ENCODE measurements around the gene P2RY14. TPM values are rescaled to one million over a fixed set of nuclear protein-coding genes. Genes with fewer than 3 reads are reported as not detected.

Gene P2RY14
- total RNA-seq, 2 donors from 2014 or later = not detected

DNA sequence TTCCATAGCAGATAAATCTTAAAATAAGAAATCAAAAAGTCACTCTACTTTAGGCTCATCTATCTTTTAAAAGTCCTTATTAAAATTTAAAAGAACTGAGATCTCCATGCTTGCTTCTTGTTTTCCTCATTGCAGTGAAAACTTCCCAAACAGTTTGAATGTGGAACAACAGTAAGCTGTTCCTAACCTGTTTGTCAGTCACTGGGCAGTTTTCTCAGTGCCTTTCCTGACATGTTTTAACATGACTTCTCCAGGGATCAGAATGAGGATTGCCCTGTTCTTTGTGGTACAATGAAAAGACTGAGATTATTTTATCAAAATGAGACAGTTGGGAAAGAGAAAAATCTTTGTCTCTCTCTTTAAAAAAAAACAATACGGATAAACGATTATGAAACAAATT is 37.5 kb upstream of the P2RY14 start:
- no peaks in the 10 kb centered on the region for H3K27me3 ChIP-seq (ENCODE audit: control insufficient read depth, insufficient read depth, low read length, poor library complexity, severe bottlenecking)
- Mint-ChIP-seq H3K36me3 (ENCODE audit: low read depth) (no peaks in the 10 kb centered on the region), H3K9me3 (no peaks in the 10 kb centered on the region), H3K27me3 (ENCODE audit: insufficient read depth) (no peaks in the 10 kb centered on the region), H3K27ac (no peak overlapping the region), H3K4me1 (peaks cover 39% of the 10 kb centered on the region), H3K4me3 (no peak overlapping the region)
- 96% methylated on average over 2 of the region's 2 CpGs; no CpG with 5 or more reads in 1 of the 2 experiments for WGBS, 2 experiments (ENCODE audit: insufficient coverage in 1 of 2, insufficient read length in 1 of 2)
- H3K9me3 ChIP-seq (ENCODE audit: control insufficient read depth, low read length) = peaks cover 5% of the 10 kb centered on the region
- peaks cover 9% of the 10 kb centered on the region for H3K4me1 ChIP-seq (ENCODE audit: control insufficient read depth, insufficient read depth, low read length)
- TF ChIP-seq, protein P1, sequence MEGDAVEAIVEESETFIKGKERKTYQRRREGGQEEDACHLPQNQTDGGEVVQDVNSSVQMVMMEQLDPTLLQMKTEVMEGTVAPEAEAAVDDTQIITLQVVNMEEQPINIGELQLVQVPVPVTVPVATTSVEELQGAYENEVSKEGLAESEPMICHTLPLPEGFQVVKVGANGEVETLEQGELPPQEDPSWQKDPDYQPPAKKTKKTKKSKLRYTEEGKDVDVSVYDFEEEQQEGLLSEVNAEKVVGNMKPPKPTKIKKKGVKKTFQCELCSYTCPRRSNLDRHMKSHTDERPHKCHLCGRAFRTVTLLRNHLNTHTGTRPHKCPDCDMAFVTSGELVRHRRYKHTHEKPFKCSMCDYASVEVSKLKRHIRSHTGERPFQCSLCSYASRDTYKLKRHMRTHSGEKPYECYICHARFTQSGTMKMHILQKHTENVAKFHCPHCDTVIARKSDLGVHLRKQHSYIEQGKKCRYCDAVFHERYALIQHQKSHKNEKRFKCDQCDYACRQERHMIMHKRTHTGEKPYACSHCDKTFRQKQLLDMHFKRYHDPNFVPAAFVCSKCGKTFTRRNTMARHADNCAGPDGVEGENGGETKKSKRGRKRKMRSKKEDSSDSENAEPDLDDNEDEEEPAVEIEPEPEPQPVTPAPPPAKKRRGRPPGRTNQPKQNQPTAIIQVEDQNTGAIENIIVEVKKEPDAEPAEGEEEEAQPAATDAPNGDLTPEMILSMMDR (conservative IDR thresholded peaks at IDR 0.05) = no peak
- H3K4me3 ChIP-seq (ENCODE audit: low read length) = peak overlapping the region; percentile 51
- no peak overlapping the region for H3K27ac ChIP-seq (ENCODE audit: low read depth, low read length)
- H3K9ac ChIP-seq (ENCODE audit: extremely low read depth, low read length, poor library complexity, severe bottlenecking) = peak overlapping the region; percentile 53
- DNase-seq = no peak
- no peaks in the 10 kb centered on the region for H3K36me3 ChIP-seq (ENCODE audit: control insufficient read depth, insufficient read depth, low read length)

DNA sequence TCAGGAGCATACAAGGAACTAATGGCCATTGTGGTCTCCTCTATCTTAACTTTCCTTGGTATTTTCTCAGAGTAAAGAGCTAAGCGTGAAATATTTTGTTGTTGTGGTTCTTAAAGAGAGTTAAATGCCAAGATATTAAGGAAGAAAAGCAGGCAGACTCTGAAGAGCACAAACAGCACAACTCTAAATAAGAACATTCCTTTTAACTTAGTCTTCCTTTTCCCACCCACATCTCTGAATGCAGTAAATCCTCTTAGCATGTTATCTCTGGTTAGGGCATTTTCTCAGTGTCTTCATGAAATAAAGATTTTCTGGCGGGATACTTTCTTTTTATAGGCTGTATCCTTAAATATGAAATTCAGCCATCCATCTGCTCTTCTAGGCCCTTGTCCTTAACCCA is 36.8 kb upstream of the P2RY14 start:
- Histone ChIP-seq H3K9ac (ENCODE audit: extremely low read depth, low read length, poor library complexity, severe bottlenecking) (peak overlapping the region; percentile 74), H3K9me3 (ENCODE audit: control insufficient read depth, low read length) (peaks cover 5% of the 10 kb centered on the region), H3K4me3 (ENCODE audit: low read length) (peak overlapping the region; percentile 51), H3K36me3 (ENCODE audit: control insufficient read depth, insufficient read depth, low read length) (no peaks in the 10 kb centered on the region), H3K27ac (ENCODE audit: low read depth, low read length) (peak overlapping the region; percentile 21), H3K4me1 (ENCODE audit: control insufficient read depth, insufficient read depth, low read length) (peaks cover 9% of the 10 kb centered on the region), H3K27me3 (ENCODE audit: control insufficient read depth, insufficient read depth, low read length, poor library complexity, severe bottlenecking) (no peaks in the 10 kb centered on the region)
- 93% methylated on average over 2 of the region's 2 CpGs; no CpG with 5 or more reads in 1 of the 2 experiments for WGBS, 2 experiments (ENCODE audit: insufficient coverage in 1 of 2, insufficient read length in 1 of 2)
- H3K4me3 Mint-ChIP-seq = no peak overlapping the region
- no peaks in the 10 kb centered on the region for H3K9me3 Mint-ChIP-seq
- H3K36me3 Mint-ChIP-seq (ENCODE audit: low read depth) = no peaks in the 10 kb centered on the region
- no peaks in the 10 kb centered on the region for H3K27me3 Mint-ChIP-seq (ENCODE audit: insufficient read depth)
- peaks cover 36% of the 10 kb centered on the region for H3K4me1 Mint-ChIP-seq
- TF ChIP-seq, protein P1 (conservative IDR thresholded peaks at IDR 0.05) = no peak
- H3K27ac Mint-ChIP-seq = peak overlapping the region; percentile 94
- no peak for DNase-seq

DNA sequence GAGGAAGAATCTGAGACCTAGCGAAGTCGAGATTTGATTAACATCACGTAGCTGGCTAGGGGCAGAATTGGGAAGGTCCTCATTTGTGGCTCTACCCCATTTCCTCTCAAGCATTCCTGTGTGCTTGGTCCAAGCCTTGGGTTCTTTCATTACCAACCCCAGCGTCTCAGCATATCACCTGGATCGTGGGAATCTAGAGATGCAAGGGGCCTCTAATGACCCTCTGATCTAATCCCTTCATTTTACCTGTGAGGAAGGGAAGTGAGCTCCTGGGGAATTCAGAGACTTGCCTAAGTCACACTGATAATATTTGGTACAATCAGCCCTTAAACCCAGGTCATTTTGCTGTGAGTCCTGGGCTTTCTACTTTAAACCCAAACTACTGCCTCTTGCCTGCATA is 36.3 kb upstream of the P2RY14 start:
- Histone ChIP-seq H3K4me3 (ENCODE audit: low read length) (peak overlapping the region; percentile 30), H3K9ac (ENCODE audit: extremely low read depth, low read length, poor library complexity, severe bottlenecking) (peak overlapping the region; percentile 74)
- H3K4me3 Mint-ChIP-seq = no peak overlapping the region

More for the DNA sequence above, 36.3 kb upstream of the P2RY14 start:
- Histone ChIP-seq H3K36me3 (ENCODE audit: control insufficient read depth, insufficient read depth, low read length) (no peaks in the 10 kb centered on the region), H3K27me3 (ENCODE audit: control insufficient read depth, insufficient read depth, low read length, poor library complexity, severe bottlenecking) (no peaks in the 10 kb centered on the region), H3K4me1 (ENCODE audit: control insufficient read depth, insufficient read depth, low read length) (peaks cover 9% of the 10 kb centered on the region), H3K27ac (ENCODE audit: low read depth, low read length) (peak overlapping the region; percentile 21), H3K9me3 (ENCODE audit: control insufficient read depth, low read length) (peaks cover 5% of the 10 kb centered on the region)
- Mint-ChIP-seq H3K27me3 (ENCODE audit: insufficient read depth) (no peaks in the 10 kb centered on the region), H3K27ac (peak overlapping the region; percentile 94), H3K9me3 (no peaks in the 10 kb centered on the region), H3K36me3 (ENCODE audit: low read depth) (no peaks in the 10 kb centered on the region), H3K4me1 (peaks cover 36% of the 10 kb centered on the region)
- WGBS, 2 experiments (ENCODE audit: insufficient coverage in 1 of 2, insufficient read length in 1 of 2) = 87 to 97% methylated on average over 3 to 5 of the region's 5 CpGs
- peak; percentile 62 for DNase-seq
- TF ChIP-seq, protein P1 (conservative IDR thresholded peaks at IDR 0.05) = no peak

All from endodermal cell (in vitro differentiated cells).